Adrenal gland (tissue), 12 donors: ENCODE results near the gene ACTL7A. TPM values are rescaled to one million over a fixed set of nuclear protein-coding genes. Genes with fewer than 3 reads are reported as not detected.
"Not testable (repeated sequence)": the region's sequence is repeated elsewhere in the genome, so short reads cannot be mapped to it uniquely, and the experiment has no call there.

Experiments
- DNase-seq, 7 donors: peaks; one replicate each; pipeline ENCODE4 v3.0.0-alpha.2; 2019 to 2020
- H3K27ac ChIP-seq, 5 donors: fragments of 200-600 bp; sonication (generic) in 4 of 5; 1 replicate in 3 of 5; 2 replicates in 2 of 5; pipeline versions ENCODE4 v1.5.1 to v1.8.0; 2016 to 2020; ENCODE audit warnings: mild to moderate bottlenecking in 1 of 5
- H3K27me3 ChIP-seq: fragments of 200-600 bp; 2 replicates; pipeline ENCODE4 v1.8.0; 2021
- H3K36me3 ChIP-seq, 2 donors: fragments of 200-600 bp; replicated peaks in 1 of 2; 1 replicate in 1 of 2; 2 replicates in 1 of 2; pipeline versions ENCODE4 v1.5.1 to v1.8.0; 2018 to 2022
- H3K4me1 ChIP-seq, 2 donors: fragments of 200-600 bp; replicated peaks in 1 of 2; 1 replicate in 1 of 2; 2 replicates in 1 of 2; pipeline versions ENCODE4 v1.5.1 to v1.8.0; 2018 to 2021
- H3K4me3 ChIP-seq, 4 donors: fragments of 200-600 bp; sonication (generic) in 3 of 4; one replicate each; pipeline ENCODE4 v1.5.1; 2016 to 2018
- H3K9me3 ChIP-seq, 3 donors: fragments of 200-600 bp; sonication (generic) in 1 of 3; replicated peaks in 1 of 3; 1 replicate in 2 of 3; 2 replicates in 1 of 3; pipeline versions ENCODE4 v1.5.1 to v1.8.0; 2016 to 2021
- CTCF ChIP-seq, 6 experiments: fragments of 450-650 bp in 4 of 6; fragments of 200-600 bp in 2 of 6; sonication (generic) in 1 of 6; IDR thresholded peaks; 1 replicate in 5 of 6; 2 replicates in 1 of 6; pipeline versions ENCODE4 v1.5.1 to v1.8.0; 2016 to 2021; ENCODE audit warnings: antibody characterized with exemption in 6 of 6, mild to moderate bottlenecking in 2 of 6, moderate library complexity in 1 of 6
- POLR2A ChIP-seq, 2 donors: fragments of 450-650 bp; IDR thresholded peaks; one replicate each; pipeline ENCODE4 v1.6.1; 2017; ENCODE audit warnings: antibody characterized with exemption in 2 of 2, mild to moderate bottlenecking in 2 of 2, moderate library complexity in 1 of 2
- WGBS, 4 donors: extraction: QIAGEN DNeasy Blood & Tissue Kit in 2 of 4; methylation state at CpG; one replicate each; pipeline versions ENCODE4 v1.1.5 to v1.1.7; 2013 to 2017; 5-methylcytosine and 5-hydroxymethylcytosine counted together
- intact Hi-C, 2 donors: fragments of 100-400 bp; cut with DNase I; formaldehyde crosslinking; loops; one replicate each; pipeline versions ENCODE4 v1.14.1 to v1.15.0; 2022 to 2023
- polyA plus RNA-seq, 3 donors: library from polyadenylated mRNA; stranded (reverse); fragments of 200-250 nt in 2 of 3; fragments of 350-450 nt in 1 of 3; fragmentation: Illumina TruSeq in 1 of 3; extraction: RNeasy Lipid Tissue Mini Kit (QIAGEN cat#74804) in 1 of 3; gene quantifications; one replicate each; pipeline ENCODE4 v1.2.3, GENCODE V29; 2013 to 2014
- total RNA-seq, 9 donors: library from RNA; depleted of rRNA in 4 of 9; stranded (reverse); fragments of >200 nt in 4 of 9; fragments of 120-200 nt in 1 of 9; fragmentation: NEBNext Ultra II Directional in 1 of 9; extraction: Animal tissue kit (Norgen Biotek cat#: 25700) in 1 of 9; gene quantifications; one replicate each; pipeline versions ENCODE4 v1.1.0 to v1.2.4, GENCODE V29; 2013 to 2023
- donor health status: healthy with polysubstance abuse.
- donor health status: Bipolar disorder and iron deficiency.
- donor health status: DM: yes; HTN: yes; CAD: no.
- donor health status: DM: no; HTN: no; CAD: no.
- donor health status: DM: no; HTN: no; CAD: no.
- donor health status: DM: yes; HTN: yes; CAD: no.

ACTL7A gene
- total and polyA plus RNA-seq, 12 donors: not detected

DNA sequence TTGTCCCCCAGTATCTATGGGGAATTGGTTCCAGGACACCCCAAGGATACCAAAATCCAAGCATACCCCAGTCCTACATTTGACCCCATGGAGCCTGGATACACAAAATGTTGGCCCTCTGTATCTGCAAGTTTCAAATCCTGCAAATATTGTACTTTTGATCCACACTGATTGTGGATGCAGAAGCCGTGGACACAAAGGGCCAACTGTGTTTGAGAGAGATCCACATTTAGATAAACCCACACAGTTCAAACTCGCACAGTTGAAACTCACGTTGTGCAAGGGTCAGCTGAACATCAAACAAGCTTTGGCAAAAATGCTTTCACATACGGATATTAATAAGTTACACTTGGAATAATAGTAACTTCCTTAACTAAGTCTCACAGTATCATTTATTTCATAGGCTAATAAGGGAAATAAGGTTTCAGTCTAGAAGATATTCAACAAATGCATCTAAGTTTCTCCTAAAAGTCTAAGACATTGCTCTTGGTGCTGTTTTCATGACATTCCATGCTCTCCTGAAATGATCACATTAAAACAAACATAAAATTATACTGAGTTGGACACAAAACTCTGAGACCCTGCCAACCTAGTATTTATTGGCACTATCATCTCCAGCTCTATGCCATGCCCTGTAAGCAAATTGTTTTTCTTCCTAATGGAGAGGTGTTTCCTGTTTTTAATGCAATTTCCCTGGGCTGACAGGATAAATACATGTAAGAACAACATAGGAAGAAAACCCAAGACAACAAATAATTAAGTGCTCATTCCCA is 32.3 kb downstream of the ACTL7A start:
- DNase-seq: no peak
- intact Hi-C loops: no loop called here
- Histone ChIP-seq H3K27me3 (no peaks in the 10 kb centered on the region), H3K9me3 (no peaks in the 10 kb centered on the region), H3K36me3 (peaks cover 0 to 86% of the 10 kb centered on the region in 2 donors), H3K4me3 (no peak overlapping the region), H3K4me1 (peaks cover 0 to 3% of the 10 kb centered on the region in 2 donors), H3K27ac (no peak overlapping the region)
- WGBS, 4 donors: 84 to 94% (median 88%) methylated on average over 4 of the region's 4 CpGs
- TF ChIP-seq CTCF (IDR thresholded peaks at IDR 0.05) (no peak), POLR2A (IDR thresholded peaks at IDR 0.05) (no peak)

DNA sequence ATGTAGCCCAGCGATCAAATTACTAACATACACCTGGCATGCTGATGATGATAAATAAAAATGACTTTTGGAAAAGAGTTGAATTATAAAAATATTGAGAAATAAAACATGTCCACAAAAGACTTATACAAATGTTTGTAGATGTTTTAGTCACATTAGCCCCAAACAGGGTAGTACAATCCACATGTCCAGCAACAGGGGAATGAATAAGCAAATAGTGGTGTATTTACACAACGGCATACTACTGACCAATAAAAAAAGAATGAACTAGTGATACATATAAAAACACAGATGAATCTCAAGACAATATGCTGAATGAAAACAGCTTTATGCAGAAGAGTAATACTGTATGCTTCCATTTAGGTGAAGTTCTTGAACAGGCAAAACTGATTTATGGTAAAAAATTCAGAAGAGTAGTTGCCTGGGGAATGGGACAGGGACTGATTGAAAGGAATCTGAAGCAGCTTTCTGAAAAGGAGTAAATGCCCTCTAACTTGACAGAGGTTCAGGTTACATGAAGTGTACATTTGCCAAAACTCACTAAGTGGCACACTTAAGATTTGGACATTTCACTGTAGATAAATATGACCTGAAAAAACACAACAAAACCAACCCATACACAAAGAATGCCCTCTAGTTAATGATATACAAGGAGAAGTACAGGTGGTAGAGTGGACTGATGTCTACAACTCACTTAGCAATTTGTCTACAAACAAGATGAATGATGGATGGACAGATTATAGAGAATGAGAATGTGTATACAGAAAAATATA is 35.4 kb downstream of the ACTL7A start:
- H3K4me1 ChIP-seq: no peaks in the 10 kb centered on the region
- H3K27ac ChIP-seq: no peak overlapping the region
- intact Hi-C loops: no loop called here
- no peak for DNase-seq
- WGBS, 4 donors: 84 to 97% (median 95%) methylated on average over 2 of the region's 2 CpGs
- H3K4me3 ChIP-seq: no peak overlapping the region
- no peaks in the 10 kb centered on the region for H3K27me3 ChIP-seq
- TF ChIP-seq CTCF (IDR thresholded peaks at IDR 0.05) (no peak), POLR2A (IDR thresholded peaks at IDR 0.05) (no peak)
- H3K9me3 ChIP-seq: no peaks in the 10 kb centered on the region
- peaks cover 0 to 92% of the 10 kb centered on the region in 2 donors for H3K36me3 ChIP-seq

GRCh38 chr9:108899023-108899695 is 37.1 kb downstream of the ACTL7A start:
- H3K36me3 ChIP-seq: peaks cover 0 to 91% of the 10 kb centered on the region in 2 donors
- intact Hi-C loops, H3K4me3 ChIP-seq, H3K9me3 ChIP-seq, H3K27ac ChIP-seq, DNase-seq, H3K4me1 ChIP-seq, H3K27me3 ChIP-seq: not testable (repeated sequence)
- 90 to 96% (median 95%) methylated on average over 8 of the region's 8 CpGs for WGBS, 4 donors

- TF ChIP-seq CTCF (IDR thresholded peaks at IDR 0.05): no peak
- TF ChIP-seq POLR2A (IDR thresholded peaks at IDR 0.05): no peak
- no peaks in the 10 kb centered on the region for H3K27me3 ChIP-seq
- H3K36me3 ChIP-seq: peaks cover 0 to 93% of the 10 kb centered on the region in 2 donors
- no peaks in the 10 kb centered on the region for H3K9me3 ChIP-seq
- no peaks in the 10 kb centered on the region for H3K4me1 ChIP-seq
- no peak overlapping the region for H3K27ac ChIP-seq
- intact Hi-C loops: no loop called here
- DNase-seq: no peak
- H3K4me3 ChIP-seq: no peak overlapping the region
- WGBS, 4 donors: 87 to 98% (median 90%) methylated on average over 5 of the region's 5 CpGs
Observed at GRCh38 chr9:108900176-108900575, 38.1 kb downstream of the ACTL7A start.
